Measurements from ENCODE around the gene GALNT9. TPM values are rescaled to one million over a fixed set of nuclear protein-coding genes. Genes with fewer than 3 reads are reported as not detected.

Gene GALNT9
- total RNA-seq, 6 experiments from 2014 or later, result not detected

DNA sequence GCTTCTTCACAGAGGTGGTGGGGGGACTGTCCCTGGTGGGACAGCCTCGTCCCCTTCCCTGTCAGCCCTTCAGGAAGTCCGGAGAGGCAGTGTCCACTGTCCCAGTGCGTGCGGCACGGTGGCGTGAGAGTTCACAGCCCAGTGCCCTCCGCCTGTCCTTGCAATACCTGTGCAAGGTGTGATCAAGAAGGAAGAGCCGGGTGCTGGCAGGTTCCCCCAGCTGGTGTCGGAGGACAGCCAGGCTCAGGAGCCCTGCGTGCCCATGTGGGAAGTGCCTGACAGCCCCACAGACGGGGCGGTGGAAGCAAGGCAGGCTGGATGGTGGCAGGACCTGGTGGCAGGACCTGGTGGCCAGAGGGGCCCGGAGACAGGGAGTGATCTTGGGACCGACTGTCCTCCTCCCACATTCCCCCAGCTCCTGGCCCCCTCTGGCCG lies 168.8 kb downstream of the GALNT9 start:
- no peaks in the 10 kb centered on the region; the same call in 1 of the 2 replicates for H3K27me3 Mint-ChIP-seq (ENCODE audit: insufficient read depth)

DNA sequence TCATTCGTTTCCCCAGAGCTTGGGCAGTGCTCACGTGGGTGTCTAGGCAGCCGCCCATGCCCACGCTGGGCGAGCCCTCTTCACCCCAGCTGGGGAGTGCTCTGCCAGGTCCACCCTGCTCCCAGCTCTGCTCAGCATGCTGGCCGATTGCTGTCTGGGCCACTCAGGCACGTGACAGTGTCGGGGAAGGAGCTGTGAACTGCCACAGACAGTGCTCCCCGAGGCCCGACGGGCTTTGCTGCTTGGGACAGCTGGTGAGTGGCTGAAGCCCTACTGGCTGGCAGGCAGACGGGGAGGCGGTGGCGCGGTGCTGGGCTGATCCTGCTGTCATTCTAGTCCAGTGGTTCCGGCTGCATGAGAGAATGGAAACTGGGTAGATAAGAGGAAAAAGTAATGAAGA lies 169.4 kb downstream of the GALNT9 start:
- Mint-ChIP-seq H3K4me1 (ENCODE audit: low read depth) (no peaks in the 10 kb centered on the region), H3K27ac (no peak overlapping the region), H3K27me3 (ENCODE audit: insufficient read depth) (no peaks in the 10 kb centered on the region; the same call in 1 of the 2 replicates), H3K9me3 (peaks cover 4% of the 10 kb centered on the region; the same call in 1 of the 2 replicates), H3K4me3 (no peak overlapping the region), H3K36me3 (ENCODE audit: low read depth) (no peaks in the 10 kb centered on the region)
- TF ChIP-seq, protein P1, sequence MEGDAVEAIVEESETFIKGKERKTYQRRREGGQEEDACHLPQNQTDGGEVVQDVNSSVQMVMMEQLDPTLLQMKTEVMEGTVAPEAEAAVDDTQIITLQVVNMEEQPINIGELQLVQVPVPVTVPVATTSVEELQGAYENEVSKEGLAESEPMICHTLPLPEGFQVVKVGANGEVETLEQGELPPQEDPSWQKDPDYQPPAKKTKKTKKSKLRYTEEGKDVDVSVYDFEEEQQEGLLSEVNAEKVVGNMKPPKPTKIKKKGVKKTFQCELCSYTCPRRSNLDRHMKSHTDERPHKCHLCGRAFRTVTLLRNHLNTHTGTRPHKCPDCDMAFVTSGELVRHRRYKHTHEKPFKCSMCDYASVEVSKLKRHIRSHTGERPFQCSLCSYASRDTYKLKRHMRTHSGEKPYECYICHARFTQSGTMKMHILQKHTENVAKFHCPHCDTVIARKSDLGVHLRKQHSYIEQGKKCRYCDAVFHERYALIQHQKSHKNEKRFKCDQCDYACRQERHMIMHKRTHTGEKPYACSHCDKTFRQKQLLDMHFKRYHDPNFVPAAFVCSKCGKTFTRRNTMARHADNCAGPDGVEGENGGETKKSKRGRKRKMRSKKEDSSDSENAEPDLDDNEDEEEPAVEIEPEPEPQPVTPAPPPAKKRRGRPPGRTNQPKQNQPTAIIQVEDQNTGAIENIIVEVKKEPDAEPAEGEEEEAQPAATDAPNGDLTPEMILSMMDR (IDR thresholded peaks at IDR 0.05), result no peak
- DNase-seq, result no peak

More for the DNA sequence above, 168.8 kb downstream of the GALNT9 start:
- H3K9me3 Mint-ChIP-seq, result peaks cover 4% of the 10 kb centered on the region; the same call in 1 of the 2 replicates
- no peaks in the 10 kb centered on the region for H3K4me1 Mint-ChIP-seq (ENCODE audit: low read depth)
- DNase-seq, result no peak
- H3K27ac Mint-ChIP-seq, result no peak overlapping the region
- H3K4me3 Mint-ChIP-seq, result no peak overlapping the region
- TF ChIP-seq, protein P1 (IDR thresholded peaks at IDR 0.05), result no peak
- no peaks in the 10 kb centered on the region for H3K36me3 Mint-ChIP-seq (ENCODE audit: low read depth)

DNA sequence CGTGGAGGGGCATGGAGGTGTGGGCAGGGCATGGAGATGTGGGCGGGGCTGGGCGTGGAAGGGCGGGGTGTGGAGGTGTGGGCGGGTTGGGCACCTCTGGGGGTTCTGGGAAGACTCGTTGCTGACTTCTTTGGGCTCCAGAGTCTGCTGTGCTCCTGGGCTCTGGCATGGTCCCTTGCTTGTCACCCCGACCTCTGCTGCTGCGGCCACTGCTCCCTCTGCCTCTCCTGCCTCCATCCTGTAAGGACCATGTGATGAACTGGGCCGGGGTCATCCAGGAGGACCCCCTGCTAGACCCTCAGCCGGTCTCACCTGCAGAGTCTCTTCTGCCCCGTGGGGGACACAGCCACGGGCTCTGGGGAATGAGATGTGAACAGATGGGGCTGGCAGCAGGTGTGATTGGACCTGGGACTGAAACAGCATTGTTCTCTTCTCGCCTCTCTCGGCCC lies 169.8 kb downstream of the GALNT9 start:
- no peaks in the 10 kb centered on the region for H3K4me1 Mint-ChIP-seq (ENCODE audit: low read depth)
- H3K9me3 Mint-ChIP-seq, result peaks cover 4% of the 10 kb centered on the region; the same call in 1 of the 2 replicates
- no peak for DNase-seq
- H3K36me3 Mint-ChIP-seq (ENCODE audit: low read depth), result no peaks in the 10 kb centered on the region
- no peaks in the 10 kb centered on the region; the same call in 1 of the 2 replicates for H3K27me3 Mint-ChIP-seq (ENCODE audit: insufficient read depth)
- TF ChIP-seq, protein P1 (IDR thresholded peaks at IDR 0.05), result no peak
- H3K4me3 Mint-ChIP-seq, result no peak overlapping the region
- H3K27ac Mint-ChIP-seq, result no peak overlapping the region

DNA sequence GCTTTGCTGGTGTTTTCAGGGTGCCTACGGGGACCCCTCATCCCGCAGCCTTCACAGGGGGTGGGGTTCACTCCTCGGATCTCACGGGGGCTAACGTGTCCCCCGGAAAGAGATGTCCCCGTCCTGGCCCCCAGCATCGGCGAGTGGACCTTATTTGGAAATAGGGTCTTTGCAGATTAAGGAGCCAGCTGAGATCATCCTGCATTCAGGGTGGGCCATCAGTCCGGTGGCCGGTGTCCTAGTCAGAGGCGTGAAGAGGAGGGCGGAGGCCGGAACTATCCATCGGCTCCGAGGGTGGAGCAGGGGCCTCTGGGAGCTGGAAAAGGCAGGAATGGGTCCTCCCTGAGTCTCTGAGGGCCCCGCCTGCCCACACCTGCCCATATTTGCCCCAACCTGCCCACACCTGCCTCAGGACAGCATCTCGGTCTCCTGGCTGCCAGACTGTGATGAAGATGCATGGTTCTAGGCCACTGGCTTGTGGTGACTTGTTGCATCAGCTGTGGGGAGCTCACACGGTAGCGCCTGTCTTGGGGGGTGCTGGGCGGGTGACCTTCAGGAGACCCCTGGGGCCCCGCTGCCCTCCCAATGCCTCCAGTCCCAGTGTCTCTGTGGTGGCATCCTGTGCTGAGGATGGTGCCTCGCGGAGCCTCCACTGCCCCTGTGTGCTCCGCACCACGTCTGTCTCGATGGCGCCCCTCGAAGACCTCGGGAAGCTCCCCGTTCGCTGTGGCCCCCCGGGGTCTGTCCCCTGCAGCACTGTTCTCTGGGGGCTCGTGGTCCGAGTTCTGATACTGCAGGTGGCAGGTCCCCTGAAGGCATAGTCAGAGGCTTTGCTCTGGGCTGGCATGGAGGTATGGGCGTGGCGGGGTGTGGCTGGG lies 170.5 kb downstream of the GALNT9 start:
- Mint-ChIP-seq H3K27me3 (ENCODE audit: insufficient read depth) (no peaks in the 10 kb centered on the region; the same call in 1 of the 2 replicates), H3K4me1 (ENCODE audit: low read depth) (no peaks in the 10 kb centered on the region), H3K27ac (no peak overlapping the region), H3K4me3 (no peak overlapping the region), H3K9me3 (peaks cover 4% of the 10 kb centered on the region; the same call in 1 of the 2 replicates), H3K36me3 (ENCODE audit: low read depth) (no peaks in the 10 kb centered on the region)
- TF ChIP-seq, protein P1 (IDR thresholded peaks at IDR 0.05), result no peak
- no peak for DNase-seq

DNA sequence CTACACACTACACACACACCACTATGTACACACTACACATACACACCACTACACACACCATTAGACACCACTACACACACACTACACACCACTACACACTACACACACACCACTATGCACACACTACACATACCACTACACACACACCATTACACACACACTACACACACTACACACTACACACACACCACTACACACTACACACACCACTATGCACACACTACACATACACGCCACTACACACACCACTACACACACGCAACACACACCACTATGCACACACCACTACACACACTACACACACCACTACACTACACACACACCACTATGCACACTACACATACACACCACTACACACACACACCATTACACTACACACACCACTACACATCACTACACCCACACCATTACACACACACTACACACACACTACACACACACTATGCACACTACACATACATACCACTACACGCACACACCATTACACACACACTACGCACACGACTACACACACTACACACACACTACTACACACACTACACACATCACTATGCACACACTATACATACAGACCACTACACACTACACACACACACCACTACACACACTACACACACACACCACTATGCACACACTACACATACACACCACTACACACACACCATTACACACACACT lies 171.5 kb downstream of the GALNT9 start:
- TF ChIP-seq, protein P1 (IDR thresholded peaks at IDR 0.05), result no peak
- Mint-ChIP-seq H3K9me3 (peaks cover 4% of the 10 kb centered on the region; the same call in 1 of the 2 replicates), H3K4me1 (ENCODE audit: low read depth) (no peaks in the 10 kb centered on the region), H3K27me3 (ENCODE audit: insufficient read depth) (no peaks in the 10 kb centered on the region), H3K27ac (no peak overlapping the region), H3K4me3 (no peak overlapping the region), H3K36me3 (ENCODE audit: low read depth) (no peaks in the 10 kb centered on the region)
- no peak for DNase-seq
